Breast epithelium (tissue), 3 donors: ENCODE results near the gene VPS13D.

Source experiments
- POLR2A ChIP-seq: fragments of 450-650 bp; IDR thresholded peaks from one replicate; pipeline ENCODE4 v1.6.1; 2016; ENCODE audit warnings: antibody characterized with exemption, mild to moderate bottlenecking, moderate library complexity
- TF ChIP-seq, protein P1 (sequence below), 3 donors: fragments of 450-650 bp; IDR thresholded peaks; one replicate each; pipeline ENCODE4 v1.5.1; 2016 to 2017; ENCODE audit warnings: antibody characterized with exemption in 3 of 3, mild to moderate bottlenecking in 3 of 3, moderate library complexity in 3 of 3

DNA sequence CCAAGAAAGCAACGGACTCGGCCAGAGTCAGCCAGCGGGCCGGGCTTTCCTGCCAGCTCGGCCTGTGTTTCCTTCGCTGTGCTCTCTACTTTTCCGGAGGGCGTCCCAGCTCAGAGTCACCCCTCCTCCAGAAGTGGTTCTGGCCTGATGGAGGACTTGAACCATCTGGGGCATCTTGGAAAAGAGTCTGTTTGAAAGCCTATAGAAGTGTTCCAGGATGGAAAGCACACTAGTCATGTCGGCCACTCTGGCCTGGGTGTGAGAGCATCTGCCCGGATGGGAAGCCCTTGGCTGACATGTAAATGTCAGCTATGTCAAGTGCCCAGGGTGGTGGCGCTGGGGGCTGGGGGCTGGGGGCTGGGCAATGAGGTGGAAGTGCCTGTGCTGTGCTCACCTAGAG is 274.8 kb downstream of the VPS13D start:
- TF ChIP-seq, protein P1, sequence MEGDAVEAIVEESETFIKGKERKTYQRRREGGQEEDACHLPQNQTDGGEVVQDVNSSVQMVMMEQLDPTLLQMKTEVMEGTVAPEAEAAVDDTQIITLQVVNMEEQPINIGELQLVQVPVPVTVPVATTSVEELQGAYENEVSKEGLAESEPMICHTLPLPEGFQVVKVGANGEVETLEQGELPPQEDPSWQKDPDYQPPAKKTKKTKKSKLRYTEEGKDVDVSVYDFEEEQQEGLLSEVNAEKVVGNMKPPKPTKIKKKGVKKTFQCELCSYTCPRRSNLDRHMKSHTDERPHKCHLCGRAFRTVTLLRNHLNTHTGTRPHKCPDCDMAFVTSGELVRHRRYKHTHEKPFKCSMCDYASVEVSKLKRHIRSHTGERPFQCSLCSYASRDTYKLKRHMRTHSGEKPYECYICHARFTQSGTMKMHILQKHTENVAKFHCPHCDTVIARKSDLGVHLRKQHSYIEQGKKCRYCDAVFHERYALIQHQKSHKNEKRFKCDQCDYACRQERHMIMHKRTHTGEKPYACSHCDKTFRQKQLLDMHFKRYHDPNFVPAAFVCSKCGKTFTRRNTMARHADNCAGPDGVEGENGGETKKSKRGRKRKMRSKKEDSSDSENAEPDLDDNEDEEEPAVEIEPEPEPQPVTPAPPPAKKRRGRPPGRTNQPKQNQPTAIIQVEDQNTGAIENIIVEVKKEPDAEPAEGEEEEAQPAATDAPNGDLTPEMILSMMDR (IDR thresholded peaks at IDR 0.05), result no peak
- TF ChIP-seq POLR2A, result no peak
